HG03280 (cell line): ENCODE results near the gene ZNF609.
"Not testable (repeated sequence)": the region's sequence is repeated elsewhere in the genome, so short reads cannot be mapped to it uniquely, and the experiment has no call there.

Source experiments
- ATAC-seq: cut with Tn5 transposase; IDR thresholded peaks from one replicate; pipeline ENCODE4 v1.9.1; 2021; ENCODE audit warnings: mild to moderate bottlenecking, moderate library complexity; ENCODE audit not compliant: unreplicated experiment

Gene ZNF609

DNA sequence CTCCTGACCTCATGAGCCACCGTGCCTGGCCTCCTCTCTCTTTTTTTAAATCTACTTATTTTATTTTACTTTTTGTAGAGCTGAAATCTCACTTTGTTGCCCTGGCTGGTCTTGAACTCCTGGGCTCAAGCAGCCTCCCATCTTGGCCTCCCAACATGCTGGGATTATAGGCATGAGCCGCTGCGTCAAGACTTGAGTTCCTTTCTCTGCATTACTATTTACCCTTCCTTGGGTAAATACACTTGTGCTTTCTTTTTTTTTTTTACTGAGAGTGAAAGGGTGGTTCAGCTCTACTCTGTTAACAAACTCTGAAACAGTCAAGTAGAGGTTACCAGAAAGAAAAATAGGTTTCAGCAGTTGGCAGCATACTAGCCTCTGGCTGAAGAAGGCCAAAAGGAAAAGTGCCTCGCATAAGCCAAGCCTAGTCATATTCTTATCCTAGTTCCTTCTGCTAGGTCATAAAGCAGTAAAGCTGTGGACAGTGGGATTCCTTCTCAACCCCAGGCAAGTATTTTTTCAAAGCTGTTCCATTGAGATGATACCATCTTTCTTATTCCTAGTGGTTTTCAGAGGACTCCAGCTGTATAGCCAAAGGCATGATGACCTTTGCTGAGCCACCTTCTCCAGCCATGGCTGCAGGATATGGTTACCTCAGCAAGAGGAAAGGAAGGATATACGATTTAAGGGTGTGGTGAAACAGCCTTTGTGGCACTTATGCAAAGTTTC is 179.9 kb downstream of the ZNF609 start:
- no peak for ATAC-seq

- ATAC-seq: no peak
Observed at GRCh38 chr15:64642875-64643274, 182.5 kb downstream of the ZNF609 start.

DNA sequence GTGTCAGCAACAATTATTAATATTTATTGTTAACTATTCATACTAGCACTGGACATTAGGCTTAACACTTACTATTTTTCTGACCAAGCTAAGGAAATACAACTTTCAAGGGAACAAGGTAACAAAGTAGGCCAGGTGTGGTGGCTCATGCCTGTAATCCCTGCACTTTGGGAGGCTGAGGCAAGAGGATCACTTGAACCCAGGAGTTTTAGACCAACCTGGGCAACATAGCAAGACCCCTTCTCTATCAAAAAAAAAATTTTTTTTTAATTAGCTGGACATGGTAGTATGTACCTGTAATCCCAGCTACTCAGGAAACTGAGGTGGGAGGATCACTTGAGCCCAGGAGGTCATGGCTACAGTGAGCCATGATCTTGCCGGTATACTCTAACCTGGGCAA is 183.3 kb downstream of the ZNF609 start:
- ATAC-seq: no peak

GRCh38 chr15:64644811-64645210 is 184.4 kb downstream of the ZNF609 start:
- ATAC-seq: not testable (repeated sequence)

DNA sequence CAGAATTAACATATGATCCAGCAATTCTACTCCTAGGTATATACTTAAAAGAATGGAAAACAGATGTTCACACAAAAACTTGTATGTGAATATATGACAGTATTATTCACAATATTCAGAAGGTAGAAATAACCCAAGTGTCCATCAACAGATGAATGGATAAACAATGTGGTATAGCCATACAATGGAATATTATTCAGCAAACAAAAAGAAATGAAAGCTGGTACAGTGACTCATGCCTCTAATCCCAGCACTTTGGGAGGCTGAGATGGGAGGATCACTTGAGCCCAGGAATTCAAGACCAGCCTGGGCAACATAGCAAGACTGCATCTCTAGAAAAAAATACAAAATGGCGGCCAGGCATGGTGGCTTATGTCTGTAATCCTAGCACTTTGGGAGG is 185.6 kb downstream of the ZNF609 start:
- no peak for ATAC-seq

GRCh38 chr15:64647367-64647766 is 187.0 kb downstream of the ZNF609 start:
- no peak for ATAC-seq

GRCh38 chr15:64650552-64650951 is 190.2 kb downstream of the ZNF609 start:
- ATAC-seq: no peak

GRCh38 chr15:64651601-64652191 is 191.3 kb downstream of the ZNF609 start:
- ATAC-seq: peak; percentile 82

DNA sequence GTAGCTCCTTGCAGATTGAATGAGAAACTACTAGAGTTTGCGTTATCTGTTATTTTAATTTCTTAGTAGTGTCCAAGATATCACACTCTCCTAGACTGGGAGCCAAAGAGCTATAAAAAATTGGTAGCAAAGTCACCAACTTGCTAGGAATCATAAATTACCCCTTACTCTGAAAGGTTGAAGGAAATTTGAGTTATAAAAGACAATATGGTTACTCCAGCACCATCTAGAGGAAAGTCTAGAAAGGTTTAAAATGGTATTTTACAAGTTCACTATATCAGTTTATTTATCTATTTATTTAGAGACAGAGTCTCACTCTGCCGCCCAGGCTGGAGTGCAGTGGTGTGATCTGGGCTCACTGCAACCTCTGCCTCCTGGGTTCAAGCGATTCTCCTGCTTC is 193.4 kb downstream of the ZNF609 start:
- ATAC-seq: no peak

GRCh38 chr15:64656508-64656907 is 196.1 kb downstream of the ZNF609 start:
- ATAC-seq: no peak

GRCh38 chr15:64665179-64665578 is 204.8 kb downstream of the ZNF609 start:
- ATAC-seq: no peak

- ATAC-seq: no peak
Observed at GRCh38 chr15:64667736-64668161, 207.4 kb downstream of the ZNF609 start.

DNA sequence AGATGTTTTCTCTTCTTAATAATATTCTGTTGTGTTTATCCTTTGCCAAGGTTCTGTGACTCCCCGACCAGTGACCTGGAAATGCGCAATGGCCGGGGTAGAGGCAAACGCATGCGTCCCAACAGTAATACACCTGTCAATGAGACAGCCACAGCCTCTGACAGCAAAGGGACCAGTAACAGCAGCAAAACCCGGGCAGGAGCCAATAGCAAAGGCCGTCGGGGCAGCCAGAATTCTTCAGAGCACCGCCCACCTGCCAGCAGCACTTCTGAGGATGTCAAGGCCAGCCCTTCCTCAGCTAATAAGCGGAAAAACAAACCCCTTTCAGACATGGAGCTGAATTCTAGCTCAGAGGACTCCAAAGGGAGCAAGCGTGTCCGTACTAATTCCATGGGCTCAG is 213.5 kb downstream of the ZNF609 start:
- ATAC-seq: no peak

DNA sequence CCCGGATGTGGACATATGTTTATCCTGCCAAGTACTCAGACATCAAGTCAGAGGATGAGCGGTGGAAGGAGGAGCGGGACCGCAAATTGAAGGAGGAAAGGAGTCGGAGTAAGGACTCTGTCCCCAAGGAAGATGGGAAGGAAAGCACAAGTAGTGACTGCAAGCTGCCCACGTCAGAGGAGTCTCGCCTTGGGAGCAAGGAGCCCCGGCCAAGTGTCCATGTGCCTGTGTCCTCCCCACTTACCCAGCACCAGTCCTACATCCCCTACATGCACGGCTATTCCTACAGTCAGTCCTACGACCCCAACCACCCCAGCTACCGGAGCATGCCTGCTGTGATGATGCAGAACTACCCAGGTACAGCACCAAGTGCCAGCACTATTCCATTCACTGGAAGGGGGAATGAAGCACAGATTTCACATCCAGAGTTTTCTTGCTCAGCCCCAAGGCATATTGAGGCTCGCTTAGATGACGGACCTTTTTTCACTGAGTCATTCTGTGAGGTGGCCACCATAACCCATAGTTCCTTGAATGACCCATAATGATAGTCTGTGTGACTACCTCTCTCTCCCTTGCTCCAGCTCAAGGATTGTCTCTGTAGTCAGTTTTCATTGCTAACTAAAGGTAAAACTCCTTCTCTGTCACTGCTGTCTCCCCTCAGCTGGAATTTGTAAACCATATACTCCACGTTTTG is 217.9 kb downstream of the ZNF609 start:
- ATAC-seq: no peak

DNA sequence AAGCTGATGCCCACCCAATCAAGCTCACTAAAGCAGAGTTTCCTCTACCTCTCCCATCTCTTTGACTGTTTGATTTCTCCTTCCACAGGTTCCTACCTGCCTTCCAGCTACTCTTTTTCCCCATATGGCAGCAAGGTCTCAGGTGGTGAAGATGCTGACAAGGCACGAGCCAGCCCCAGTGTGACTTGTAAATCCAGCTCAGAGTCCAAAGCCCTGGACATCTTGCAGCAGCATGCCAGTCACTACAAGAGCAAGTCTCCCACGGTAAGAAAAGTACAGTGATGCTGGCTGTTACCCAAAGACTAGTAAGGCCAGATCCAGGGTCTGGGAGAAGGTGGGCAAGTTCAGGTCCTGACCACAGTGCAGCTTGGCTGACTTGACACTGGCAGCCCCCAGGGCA is 219.7 kb downstream of the ZNF609 start:
- ATAC-seq: no peak

GRCh38 chr15:64681424-64682024 is 221.1 kb downstream of the ZNF609 start:
- no peak for ATAC-seq

DNA sequence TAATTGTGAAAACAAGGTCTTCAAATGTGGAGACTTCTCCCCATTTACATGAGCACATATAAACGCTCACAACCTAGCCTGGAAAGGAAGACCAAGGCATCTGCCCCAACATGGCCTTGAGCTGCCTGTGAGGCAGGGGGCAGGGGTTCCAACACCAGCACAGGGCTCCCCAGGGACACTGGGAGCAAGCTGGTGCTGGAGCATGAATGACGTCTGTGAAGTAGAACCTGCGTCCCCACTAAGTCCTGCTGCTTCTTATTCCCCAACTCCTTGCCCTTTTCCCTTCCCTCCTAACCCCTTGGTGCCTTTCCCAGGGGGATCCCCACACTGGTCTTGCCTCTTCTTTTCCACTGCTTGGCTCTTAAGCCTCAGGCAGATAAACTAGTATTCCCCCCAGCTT is 221.9 kb downstream of the ZNF609 start:
- no peak for ATAC-seq

GRCh38 chr15:64683378-64683777 is 223.0 kb downstream of the ZNF609 start:
- no peak for ATAC-seq

GRCh38 chr15:64685230-64685888 is 225.0 kb downstream of the ZNF609 start:
- no peak for ATAC-seq

GRCh38 chr15:64686130-64686735 is 225.9 kb downstream of the ZNF609 start:
- ATAC-seq: no peak

- ATAC-seq: no peak
Observed at GRCh38 chr15:64687172-64687571, 226.8 kb downstream of the ZNF609 start.
